Hepatic stellate cell (primary cell): Measurements from ENCODE around the gene PHKG2.

Experiments used
- DNase-seq: peaks from one replicate; pipeline ENCODE4 v3.0.0; 2011; ENCODE audit warnings: low spot score

PHKG2 gene

GRCh38 chr16:30728321-30728720, 19.9 kb upstream of the PHKG2 start:
- no peak for DNase-seq

- DNase-seq, result no peak
Measured at GRCh38 chr16:30728899-30729672, 19.1 kb upstream of the PHKG2 start.

- no peak for DNase-seq
Measured at GRCh38 chr16:30731411-30731810, 16.8 kb upstream of the PHKG2 start.

GRCh38 chr16:30736995-30737793, 11.0 kb upstream of the PHKG2 start:
- DNase-seq, result no peak

- DNase-seq, result no peak
Measured at GRCh38 chr16:30737794-30738648, 10.2 kb upstream of the PHKG2 start.

- no peak for DNase-seq
Measured at GRCh38 chr16:30738984-30739951, 9.0 kb upstream of the PHKG2 start.

GRCh38 chr16:30740364-30741251, 7.6 kb upstream of the PHKG2 start:
- DNase-seq, result peak; percentile 86

- DNase-seq, result peak; percentile 94
Measured at GRCh38 chr16:30741461-30741914, 6.7 kb upstream of the PHKG2 start.

GRCh38 chr16:30743716-30744115, 4.5 kb upstream of the PHKG2 start:
- DNase-seq, result no peak

GRCh38 chr16:30744183-30744582, 4.0 kb upstream of the PHKG2 start:
- no peak for DNase-seq

GRCh38 chr16:30745082-30745481, 3.1 kb upstream of the PHKG2 start:
- DNase-seq, result no peak

- DNase-seq, result no peak
Measured at GRCh38 chr16:30746638-30747175, 1.5 kb upstream of the PHKG2 start.

GRCh38 chr16:30747331-30747730, 894 bp upstream of the PHKG2 start:
- DNase-seq, result no peak

- DNase-seq, result peak; percentile 67
Measured at GRCh38 chr16:30748634-30749445, 615 bp downstream of the PHKG2 start.

GRCh38 chr16:30750201-30750600, 2.0 kb downstream of the PHKG2 start:
- DNase-seq, result no peak

GRCh38 chr16:30750876-30751465, 2.7 kb downstream of the PHKG2 start:
- no peak for DNase-seq

GRCh38 chr16:30753596-30753995, 5.4 kb downstream of the PHKG2 start:
- no peak for DNase-seq

GRCh38 chr16:30755955-30756780, 7.9 kb downstream of the PHKG2 start:
- no peak for DNase-seq
